ENCODE data around the gene GPM6B. TPM values are rescaled to one million over a fixed set of nuclear protein-coding genes. Genes with fewer than 3 reads are reported as not detected.

Gene GPM6B
- total RNA-seq, 1 donor from 2014 or later, result 21.8 TPM

GRCh38 chrX:13794417-13794816, 22.5 kb downstream of the GPM6B start:
- TF ChIP-seq CTCF (IDR thresholded peaks at IDR 0.05; ENCODE audit: unreplicated experiment), result no peak
- Mint-ChIP-seq H3K27me3 (no peaks in the 10 kb centered on the region), H3K4me1 (ENCODE audit: low read depth) (peaks cover 3% of the 10 kb centered on the region), H3K27ac (no peak overlapping the region), H3K9me3 (ENCODE audit: low read depth) (peaks cover 5% of the 10 kb centered on the region), H3K36me3 (ENCODE audit: insufficient read depth) (no peaks in the 10 kb centered on the region), H3K4me3 (ENCODE audit: low read depth) (no peak overlapping the region)
- DNase-seq (ENCODE audit: low spot score, unreplicated experiment), result no peak

- DNase-seq (ENCODE audit: low spot score, unreplicated experiment), result no peak
- Mint-ChIP-seq H3K36me3 (ENCODE audit: insufficient read depth) (no peaks in the 10 kb centered on the region), H3K9me3 (ENCODE audit: low read depth) (peaks cover 5% of the 10 kb centered on the region), H3K27me3 (no peaks in the 10 kb centered on the region), H3K4me1 (ENCODE audit: low read depth) (peaks cover 3% of the 10 kb centered on the region), H3K4me3 (ENCODE audit: low read depth) (no peak overlapping the region), H3K27ac (no peak overlapping the region)
- no peak for TF ChIP-seq CTCF (IDR thresholded peaks at IDR 0.05; ENCODE audit: unreplicated experiment)
Observed at GRCh38 chrX:13793897-13794296, 23.0 kb downstream of the GPM6B start.

- no peaks in the 10 kb centered on the region for H3K36me3 Mint-ChIP-seq (ENCODE audit: insufficient read depth)
- no peak for DNase-seq (ENCODE audit: low spot score, unreplicated experiment)
- no peak for TF ChIP-seq CTCF (IDR thresholded peaks at IDR 0.05; ENCODE audit: unreplicated experiment)
- H3K27ac Mint-ChIP-seq, result no peak overlapping the region
- no peaks in the 10 kb centered on the region for H3K27me3 Mint-ChIP-seq
- H3K4me3 Mint-ChIP-seq (ENCODE audit: low read depth), result no peak overlapping the region
- peaks cover 3% of the 10 kb centered on the region for H3K4me1 Mint-ChIP-seq (ENCODE audit: low read depth)
- H3K9me3 Mint-ChIP-seq (ENCODE audit: low read depth), result peaks cover 5% of the 10 kb centered on the region
Observed at GRCh38 chrX:13791559-13791958, 25.3 kb downstream of the GPM6B start.

- no peak overlapping the region for H3K4me3 Mint-ChIP-seq (ENCODE audit: low read depth)
- no peaks in the 10 kb centered on the region for H3K27me3 Mint-ChIP-seq
Observed at GRCh38 chrX:13791145-13791544, 25.7 kb downstream of the GPM6B start.

GRCh38 chrX:13790206-13791131, 26.4 kb downstream of the GPM6B start:
- Mint-ChIP-seq H3K4me1 (ENCODE audit: low read depth) (peaks cover 4% of the 10 kb centered on the region), H3K27me3 (no peaks in the 10 kb centered on the region), H3K27ac (no peak overlapping the region), H3K9me3 (ENCODE audit: low read depth) (peaks cover 5% of the 10 kb centered on the region), H3K36me3 (ENCODE audit: insufficient read depth) (no peaks in the 10 kb centered on the region), H3K4me3 (ENCODE audit: low read depth) (no peak overlapping the region)
- DNase-seq (ENCODE audit: low spot score, unreplicated experiment), result no peak
- no peak for TF ChIP-seq CTCF (IDR thresholded peaks at IDR 0.05; ENCODE audit: unreplicated experiment)

More at GRCh38 chrX:13791145-13791544, 25.7 kb downstream of the GPM6B start:
- peaks cover 5% of the 10 kb centered on the region for H3K9me3 Mint-ChIP-seq (ENCODE audit: low read depth)
- H3K36me3 Mint-ChIP-seq (ENCODE audit: insufficient read depth), result no peaks in the 10 kb centered on the region
- no peak overlapping the region for H3K27ac Mint-ChIP-seq
- TF ChIP-seq CTCF (IDR thresholded peaks at IDR 0.05; ENCODE audit: unreplicated experiment), result no peak
- DNase-seq (ENCODE audit: low spot score, unreplicated experiment), result no peak
- peaks cover 4% of the 10 kb centered on the region for H3K4me1 Mint-ChIP-seq (ENCODE audit: low read depth)
